SIG-M5 treated with dmso at 0.1 percent for 504 hours (cell line): ENCODE measurements around the gene LOC128125822.

Experiments used
- DNase-seq: peaks from one replicate; lab custom pipeline; 2025; ENCODE audit not compliant: unreplicated experiment; lab: John Stamatoyannopoulos, UW

Gene LOC128125822

DNA sequence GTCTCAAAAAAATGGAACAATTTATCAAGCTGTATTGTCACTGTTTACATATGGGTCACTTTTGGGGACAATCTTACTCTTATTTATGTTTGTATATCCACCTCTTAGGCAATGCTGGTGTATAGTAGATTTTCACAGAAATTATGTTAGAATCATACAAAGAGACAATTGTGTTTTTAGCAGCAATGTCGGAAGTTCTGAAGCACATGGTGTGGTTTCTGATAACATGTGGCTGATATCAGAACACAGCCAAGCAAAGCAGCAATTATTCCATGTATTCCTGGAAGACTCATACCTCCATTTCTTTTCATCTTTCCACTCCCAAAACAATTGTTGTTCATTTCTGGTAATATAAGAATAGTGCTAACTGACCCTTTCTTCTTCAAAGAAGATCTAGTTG, 17.5 kb upstream of the LOC128125822 start:
- DNase-seq: no peak

DNA sequence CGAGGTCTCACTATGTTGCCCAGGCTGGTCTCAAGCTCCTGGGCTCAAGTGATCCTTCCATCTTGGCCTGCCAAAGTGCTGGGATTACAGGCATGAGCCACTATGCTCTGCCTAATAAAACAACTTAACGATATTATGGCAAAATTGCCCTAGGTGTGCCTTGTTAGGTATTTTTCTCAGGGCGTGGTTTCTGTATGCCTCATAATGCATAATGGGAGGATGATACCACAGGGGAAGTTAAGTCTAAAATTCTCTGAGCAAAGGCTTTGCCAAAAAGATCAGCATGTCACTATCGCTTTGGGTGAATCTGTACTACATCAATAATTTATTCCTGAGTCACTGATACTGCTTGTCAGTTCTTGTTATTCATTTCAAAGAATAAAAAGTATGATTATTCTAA, 15.9 kb upstream of the LOC128125822 start:
- DNase-seq: no peak

DNA sequence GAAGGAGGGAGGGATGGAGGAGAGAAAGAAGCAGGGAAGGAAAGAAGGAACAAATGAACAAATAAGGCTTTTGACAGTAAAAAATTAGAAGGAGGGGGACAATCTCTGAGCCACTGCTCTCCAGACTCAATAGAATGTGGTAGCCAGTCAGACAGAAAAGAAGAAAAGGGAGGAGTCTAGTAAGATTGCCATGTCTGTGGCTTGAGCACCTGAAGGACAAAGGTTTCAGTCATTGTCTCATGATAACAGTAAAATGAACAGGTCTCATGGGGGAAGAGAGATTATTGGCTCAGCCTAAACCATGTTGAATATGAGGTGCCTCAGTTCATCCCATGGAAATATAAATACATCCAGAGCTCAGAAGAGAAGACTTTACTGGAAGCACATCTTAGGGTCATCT, 14.0 kb upstream of the LOC128125822 start:
- DNase-seq: no peak

DNA sequence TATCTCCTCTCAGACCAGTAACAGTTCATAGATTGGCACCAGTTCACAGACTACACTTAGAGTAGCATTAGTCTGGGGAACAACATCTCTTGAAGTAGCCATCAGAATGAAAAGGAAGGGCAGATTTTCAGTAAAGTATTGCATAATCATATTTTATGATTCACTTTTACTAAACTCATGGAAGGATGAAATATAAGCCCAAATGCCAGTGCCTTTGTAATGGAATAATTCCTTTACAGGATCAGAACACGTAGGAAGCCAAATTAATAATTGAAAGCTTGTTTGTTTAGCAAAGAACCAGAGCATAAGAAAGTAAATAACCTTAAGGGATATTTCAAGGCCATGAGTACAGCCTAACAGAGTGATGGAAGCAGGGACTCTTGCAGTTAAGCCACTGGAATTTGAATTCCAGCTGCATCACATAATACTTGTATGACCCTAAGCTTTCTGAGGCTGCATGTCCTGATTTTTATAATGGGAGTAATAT, 11.4 kb upstream of the LOC128125822 start:
- DNase-seq: no peak

DNA sequence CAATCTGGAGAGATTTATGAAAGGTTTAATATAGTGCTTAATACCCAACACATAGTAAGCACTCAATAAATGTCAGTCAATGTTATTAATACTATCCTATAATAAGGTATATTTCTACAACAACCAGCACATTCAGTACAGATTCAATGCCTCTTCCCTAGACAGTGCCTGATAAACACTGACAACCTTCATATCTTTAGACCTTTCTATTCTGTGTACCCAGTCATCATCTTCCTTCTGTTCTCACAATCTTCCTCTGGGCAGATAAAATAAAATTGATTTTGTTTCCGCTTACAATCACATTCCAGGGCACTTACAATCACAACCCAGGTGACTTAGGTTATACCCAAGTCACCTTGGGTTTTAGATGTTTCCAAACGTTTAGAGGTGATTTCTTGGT, 11.0 kb upstream of the LOC128125822 start:
- DNase-seq: no peak

DNA sequence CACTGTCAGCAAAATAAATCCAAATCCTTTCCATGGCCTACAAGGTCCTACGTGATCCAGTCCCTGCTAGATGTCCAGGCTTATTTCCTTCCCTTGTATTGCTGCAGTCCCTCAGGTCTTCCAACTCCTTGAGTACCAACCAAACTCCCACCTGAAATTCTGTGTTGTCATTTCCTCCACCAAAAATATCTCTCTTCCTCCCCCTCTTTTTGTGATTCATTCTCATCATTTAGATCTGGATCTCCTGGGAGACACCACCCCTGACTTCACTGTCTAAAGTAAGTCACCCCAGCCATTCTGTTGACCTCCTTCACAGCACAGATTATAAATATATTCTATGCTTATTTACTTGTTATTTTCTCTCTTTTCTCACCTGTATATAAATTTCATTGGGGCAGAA, 9.0 kb upstream of the LOC128125822 start:
- DNase-seq: no peak

DNA sequence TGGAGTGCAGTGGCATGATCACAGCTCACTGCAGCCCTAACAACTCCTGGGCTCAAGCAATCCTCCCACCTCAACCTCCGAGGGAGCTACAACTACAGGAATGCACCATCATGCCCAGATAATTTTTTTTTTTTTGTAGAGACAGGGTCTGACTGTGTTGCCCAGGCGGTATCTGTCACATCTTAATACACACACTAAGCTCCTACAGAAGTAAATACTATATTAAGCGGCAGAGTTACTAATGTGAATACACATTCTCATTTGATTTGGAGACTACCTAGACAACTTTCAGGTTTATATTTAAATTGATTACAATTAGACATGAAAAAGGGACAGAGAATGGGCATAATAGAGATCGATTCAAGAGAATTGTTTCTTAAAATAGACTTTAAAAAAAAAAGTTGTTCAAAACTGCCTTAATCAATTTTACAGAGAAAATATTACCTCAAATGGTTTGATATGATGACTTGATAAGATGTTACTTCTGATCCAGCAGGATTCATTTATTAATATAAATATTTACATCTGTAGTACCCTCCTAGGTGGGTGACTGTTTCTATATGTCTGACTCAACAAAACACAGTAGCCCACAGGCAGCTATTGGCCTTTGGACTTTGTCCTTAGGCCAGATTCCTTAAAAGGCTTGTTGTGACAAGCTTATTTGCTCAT, 7.1 kb upstream of the LOC128125822 start:
- DNase-seq: no peak

DNA sequence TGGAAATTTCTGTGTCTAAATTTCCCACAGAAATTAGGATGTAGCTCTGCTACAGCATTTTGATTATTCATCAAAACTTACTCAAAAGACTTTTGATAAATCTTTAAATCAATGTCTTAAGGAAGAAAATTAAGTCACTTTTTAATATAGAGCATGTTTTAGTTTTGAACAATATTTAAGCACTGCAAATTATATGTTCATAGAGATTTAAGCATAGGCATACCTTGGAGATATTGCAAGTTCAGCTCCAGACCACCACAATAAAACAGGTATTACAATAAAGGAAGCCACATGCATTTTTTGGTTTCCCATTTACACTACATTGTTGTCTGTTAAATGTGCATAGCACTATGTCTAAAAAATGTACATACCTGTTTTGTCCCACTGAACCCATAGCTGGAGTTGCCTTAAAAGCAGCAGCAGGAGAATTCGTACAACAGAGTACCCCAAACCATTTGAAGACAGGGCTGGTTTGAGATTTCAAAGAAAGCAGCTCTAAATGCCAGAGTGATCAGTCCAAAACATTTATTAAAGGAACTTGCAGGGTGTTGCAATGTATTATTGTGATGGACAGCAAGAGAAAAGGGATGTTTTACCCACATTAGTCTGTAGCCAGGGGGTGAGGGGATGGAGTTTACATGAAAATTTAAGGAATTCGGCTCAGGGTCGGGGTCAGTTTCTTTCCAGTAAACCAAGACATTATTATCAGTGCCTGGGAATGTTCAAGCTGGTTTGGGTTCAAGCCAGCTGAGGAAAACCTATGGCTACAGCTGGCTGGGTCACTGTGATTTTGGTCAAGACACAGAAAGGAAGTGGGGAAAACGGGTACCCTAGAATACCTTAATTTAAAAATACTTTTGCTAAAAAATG, 6.3 kb upstream of the LOC128125822 start:
- DNase-seq: no peak

DNA sequence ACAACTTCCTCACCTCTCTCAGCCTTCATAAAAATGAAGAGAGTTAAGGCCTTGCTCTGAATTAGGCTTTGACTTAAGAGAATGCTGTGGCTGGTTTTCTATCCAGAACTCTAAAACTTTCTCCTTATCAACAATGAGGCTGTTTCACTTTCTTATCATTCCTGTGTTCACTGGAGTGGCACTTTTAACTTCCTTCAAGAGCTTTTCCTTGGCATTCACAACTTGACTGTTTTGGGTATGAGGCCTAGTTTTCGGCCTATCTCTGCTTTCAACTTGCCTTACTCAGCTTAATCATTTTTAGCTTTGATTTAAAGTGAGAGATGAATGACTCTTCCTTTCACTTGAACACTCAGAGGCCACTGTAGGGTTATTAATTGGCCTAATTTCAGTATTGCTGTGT, 4.3 kb upstream of the LOC128125822 start:
- no peak for DNase-seq

DNA sequence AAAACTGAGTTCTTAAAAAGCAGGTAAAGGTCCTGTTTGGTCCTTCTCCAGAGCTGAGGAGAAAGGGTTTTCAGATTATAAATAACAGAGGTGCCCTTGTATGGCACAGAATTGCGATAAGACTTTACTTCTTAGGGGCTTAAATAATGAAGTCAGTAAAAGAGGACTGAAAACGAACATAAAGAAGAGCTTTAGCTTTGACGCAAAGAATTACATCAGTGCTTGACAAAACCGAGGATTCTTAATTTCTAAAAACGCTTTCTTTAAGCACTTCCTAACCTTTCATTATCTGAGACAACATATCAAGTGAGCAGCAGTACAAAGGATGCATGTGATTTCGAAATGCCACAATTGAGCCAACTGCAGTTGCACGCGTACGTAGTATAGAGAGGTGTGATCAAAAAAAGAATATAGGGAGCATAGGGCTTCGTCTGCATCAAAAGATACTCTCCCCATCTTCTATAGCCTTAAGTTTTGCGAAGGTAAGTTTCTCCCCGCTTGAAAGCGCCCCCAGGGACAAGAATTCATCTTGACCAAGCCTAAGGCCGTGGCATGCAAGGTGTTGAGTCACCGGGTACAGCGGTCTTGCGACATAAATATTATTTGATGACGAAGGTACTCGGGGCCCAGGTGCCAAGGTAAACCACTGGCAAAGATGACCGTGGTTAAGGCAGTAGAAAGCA, 778 bp upstream of the LOC128125822 start:
- DNase-seq: peak; percentile 57

DNA sequence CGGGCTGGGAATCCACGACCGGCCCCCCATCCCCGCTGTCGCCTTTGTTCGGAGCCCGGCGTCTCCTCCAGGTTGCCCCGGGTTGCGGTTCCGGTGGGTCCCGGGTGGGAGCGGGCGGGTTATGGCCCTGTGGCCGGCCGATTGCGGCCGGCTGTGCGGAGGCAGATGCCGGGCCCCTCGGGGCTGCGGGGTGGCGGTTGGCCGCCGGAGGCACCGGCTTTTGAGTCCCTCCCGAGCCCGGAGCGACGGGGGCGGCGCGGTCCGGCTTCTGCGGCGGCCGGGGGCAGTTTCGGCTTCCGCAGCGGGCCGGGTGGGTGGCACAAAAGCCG, 431 bp downstream of the LOC128125822 start:
- no peak for DNase-seq

DNA sequence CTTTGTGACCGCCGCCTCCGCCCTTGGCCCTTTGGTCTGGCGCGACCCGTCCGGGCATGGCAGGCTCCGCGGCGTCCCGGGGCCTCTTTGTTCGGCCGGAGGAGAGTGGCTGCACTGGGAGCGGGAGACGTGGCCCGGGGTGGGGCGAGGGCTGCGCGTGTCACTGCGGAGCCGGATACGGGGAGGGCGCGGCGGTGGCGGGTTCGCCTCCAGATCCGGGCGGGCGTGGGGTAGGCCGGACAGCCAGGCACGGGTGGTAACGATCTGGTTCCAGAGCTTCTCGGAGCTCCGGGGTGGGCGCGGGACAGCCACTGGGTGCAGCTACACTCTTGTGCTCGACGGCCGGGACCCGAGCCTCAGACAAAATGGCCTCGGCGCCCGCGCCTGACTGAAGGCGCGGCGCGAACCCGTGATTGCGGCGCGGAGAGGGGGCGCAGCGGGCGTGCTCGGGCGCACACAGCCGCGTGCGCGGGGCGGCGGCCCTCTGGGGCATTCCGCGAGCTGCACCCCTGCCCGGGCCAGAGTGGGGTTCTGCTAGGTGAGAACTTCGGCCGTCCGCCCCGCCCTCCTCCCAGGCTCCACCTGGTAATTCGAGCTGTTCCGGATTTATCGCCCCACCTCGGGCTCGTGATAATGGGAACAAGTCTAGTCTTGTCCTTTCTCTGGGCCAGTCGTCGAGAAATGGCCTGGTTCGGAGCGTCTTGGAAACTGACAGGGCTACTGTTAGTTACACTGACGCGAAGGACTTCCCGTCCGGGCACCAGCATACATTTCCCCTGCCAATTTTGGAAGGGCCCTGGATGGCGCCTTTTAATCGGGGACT, 1.0 kb downstream of the LOC128125822 start:
- DNase-seq: peak; percentile 52

DNA sequence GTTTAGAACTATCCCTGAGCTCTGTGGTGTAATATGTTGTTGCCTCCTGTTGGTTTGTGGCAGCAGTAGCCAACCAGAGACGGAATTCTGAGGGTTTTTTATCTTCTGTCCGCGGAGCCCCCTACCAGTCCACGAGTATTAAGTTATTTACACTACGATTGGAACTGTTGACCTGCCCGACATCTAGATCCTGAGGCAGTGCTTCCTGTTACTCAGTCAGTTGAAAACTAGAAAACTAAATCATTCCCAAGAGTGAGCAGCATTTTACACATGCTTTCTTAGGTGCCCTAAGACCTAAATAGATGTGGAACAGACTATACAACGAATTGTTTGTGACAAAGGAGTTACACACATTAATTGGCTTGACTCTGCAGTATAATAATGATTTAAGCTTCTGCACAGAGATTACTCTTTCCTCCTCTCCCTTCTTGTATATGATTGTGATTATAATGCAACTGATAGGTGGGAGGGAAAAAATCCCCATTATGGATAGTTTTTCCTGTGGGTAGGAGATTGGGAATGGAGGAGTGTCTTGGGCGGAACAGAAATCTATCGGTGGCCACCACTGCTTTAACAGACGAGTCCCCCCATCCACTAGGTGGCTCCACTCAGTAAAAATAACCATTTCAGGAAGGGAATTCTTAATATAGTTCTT, 1.7 kb downstream of the LOC128125822 start:
- peak; percentile 80 for DNase-seq

DNA sequence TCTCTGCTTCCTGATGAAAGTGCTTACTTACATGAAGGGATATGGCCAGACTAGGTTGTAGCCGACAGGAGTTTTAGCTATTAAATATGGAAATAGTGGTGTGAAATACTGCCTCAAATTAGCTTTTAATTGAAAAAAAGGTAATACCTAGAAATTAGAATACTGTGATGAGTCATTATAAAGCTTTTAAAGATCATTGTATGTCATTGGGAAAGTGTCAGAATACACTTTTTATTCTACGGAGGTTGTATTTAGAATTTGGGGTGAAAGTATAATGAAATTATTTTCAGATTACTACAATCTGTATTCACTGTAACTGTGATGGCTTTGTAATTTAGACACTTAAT, 2.2 kb downstream of the LOC128125822 start:
- no peak for DNase-seq

DNA sequence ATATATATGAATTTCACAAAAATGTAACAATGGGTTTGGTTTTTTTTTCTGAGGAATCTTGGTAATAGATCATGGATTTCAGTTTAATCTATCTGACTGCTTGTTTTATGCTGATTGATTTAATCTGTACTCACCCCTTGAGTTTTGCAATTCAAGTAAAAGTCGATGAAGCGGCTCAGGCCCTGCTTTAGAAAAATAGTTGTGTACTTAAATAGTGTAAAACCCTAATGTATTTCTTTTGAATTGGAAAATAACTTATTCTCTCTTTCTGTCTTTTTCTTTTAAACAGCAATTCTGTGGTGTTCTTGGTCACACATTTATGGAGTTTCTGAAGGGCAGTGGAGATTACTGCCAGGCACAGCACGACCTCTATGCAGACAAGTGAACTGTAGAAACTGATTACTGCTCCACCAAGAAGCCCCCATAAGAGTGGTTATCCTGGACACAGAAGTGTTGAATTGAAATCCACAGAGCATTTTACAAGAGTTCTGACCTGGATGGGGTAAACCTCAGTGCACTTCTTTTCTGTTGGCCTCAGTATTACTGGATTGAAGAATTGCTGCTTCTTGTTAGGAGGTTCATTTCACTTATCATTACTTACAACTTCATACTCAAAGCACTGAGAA, 4.0 kb downstream of the LOC128125822 start:
- no peak for DNase-seq

DNA sequence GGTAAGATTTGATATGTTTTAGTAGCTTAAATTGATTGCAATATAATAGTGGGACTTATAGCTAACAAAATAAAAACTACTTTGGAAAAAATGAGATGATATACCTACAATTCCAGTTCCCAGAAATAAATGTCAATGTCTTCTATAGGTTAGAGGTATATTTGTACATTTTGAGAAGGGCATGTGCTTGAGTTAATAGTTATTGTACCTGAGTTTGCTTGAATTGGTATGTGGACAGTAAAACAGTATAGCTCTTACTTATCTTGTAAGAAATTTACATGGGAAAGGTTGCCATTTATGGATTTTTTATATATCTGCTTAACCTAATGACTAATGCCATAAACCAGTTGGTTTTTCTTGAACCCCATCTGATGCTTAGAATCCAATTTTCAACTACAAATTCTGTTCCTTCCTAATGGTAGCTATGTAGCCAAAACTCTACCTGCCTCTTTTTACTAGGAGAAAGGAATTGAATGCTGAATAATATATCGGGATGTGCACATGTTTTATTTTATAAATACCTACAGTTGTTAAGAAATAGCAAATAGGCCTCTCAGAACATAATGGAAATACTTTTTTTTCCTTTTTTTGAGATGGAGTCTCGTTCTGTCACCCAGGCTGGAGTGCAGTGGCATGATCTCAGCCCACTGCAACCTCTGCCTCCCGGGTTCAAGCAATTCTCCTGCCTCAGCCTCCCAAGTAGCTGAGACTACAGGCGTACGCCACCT, 4.9 kb downstream of the LOC128125822 start:
- no peak for DNase-seq

DNA sequence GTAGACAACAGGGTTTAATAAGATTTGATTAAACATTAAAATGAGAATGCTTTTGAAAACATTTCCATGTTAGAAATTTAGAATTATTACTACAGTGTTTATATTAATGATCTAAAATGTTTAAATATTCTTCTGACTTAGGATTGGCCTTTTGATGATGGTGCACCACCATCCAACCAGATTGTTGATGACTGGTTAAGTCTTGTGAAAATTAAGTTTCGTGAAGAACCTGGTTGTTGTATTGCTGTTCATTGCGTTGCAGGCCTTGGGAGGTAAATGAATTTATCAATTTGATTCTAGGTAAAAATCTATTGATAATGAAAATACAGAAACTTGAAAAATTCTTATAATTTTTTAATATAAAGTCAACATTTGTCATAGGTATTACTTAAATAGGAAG, 6.5 kb downstream of the LOC128125822 start:
- no peak for DNase-seq

DNA sequence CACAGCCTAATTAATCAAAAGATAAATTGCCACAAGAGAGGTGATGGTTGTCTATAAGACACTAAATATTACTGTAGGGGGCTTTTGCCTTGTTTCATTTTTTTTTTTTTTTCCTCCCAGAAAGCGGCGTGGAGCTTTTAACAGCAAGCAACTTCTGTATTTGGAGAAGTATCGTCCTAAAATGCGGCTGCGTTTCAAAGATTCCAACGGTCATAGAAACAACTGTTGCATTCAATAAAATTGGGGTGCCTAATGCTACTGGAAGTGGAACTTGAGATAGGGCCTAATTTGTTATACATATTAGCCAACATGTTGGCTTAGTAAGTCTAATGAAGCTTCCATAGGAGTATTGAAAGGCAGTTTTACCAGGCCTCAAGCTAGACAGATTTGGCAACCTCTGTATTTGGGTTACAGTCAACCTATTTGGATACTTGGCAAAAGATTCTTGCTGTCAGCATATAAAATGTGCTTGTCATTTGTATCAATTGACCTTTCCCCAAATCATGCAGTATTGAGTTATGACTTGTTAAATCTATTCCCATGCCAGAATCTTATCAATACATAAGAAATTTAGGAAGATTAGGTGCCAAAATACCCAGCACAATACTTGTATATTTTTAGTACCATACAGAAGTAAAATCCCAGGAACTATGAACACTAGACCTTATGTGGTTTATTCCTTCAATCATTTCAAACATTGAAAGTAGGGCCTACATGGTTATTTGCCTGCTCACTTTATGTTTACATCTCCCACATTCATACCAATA, 7.8 kb downstream of the LOC128125822 start:
- no peak for DNase-seq

DNA sequence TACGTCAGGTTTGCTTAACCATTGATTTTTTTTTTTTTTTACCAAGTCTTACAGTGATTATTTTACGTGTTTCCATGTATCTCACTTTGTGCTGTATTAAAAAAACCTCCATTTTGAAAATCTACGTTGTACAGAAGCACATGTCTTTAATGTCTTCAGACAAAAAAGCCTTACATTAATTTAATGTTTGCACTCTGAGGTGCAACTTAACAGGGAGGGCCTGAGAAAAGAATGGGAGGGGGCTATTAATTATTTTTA, 8.4 kb downstream of the LOC128125822 start:
- no peak for DNase-seq
